Activated CD4-positive, alpha-beta T cell treated with anti-CD3 and anti-CD28 coated beads, Interleukin-2, amount 10 ng/mL, durations not matched to agents 7 days and 5 days (primary cell): ENCODE data around the gene CATSPERE. TPM values are rescaled to one million over a fixed set of nuclear protein-coding genes. Genes with fewer than 3 reads are reported as not detected.
"Not testable (repeated sequence)": the region's sequence is repeated elsewhere in the genome, so short reads cannot be mapped to it uniquely, and the experiment has no call there.

Source experiments
- CTCF ChIA-PET: fragments of 350-600 bp; sonication (Branson Sonifier 250); formaldehyde crosslinking; loops from one replicate; lab custom pipeline; 2021; ENCODE audit warnings: antibody characterized with exemption; lab: Charles Lee
- POLR2A ChIA-PET: fragments of 350-600 bp; sonication (Branson Sonifier 250); formaldehyde crosslinking; loops from one replicate; lab custom pipeline; 2021; ENCODE audit warnings: antibody characterized with exemption; lab: Charles Lee
- DNase-seq: peaks from one replicate; pipeline ENCODE4 v3.0.0-alpha.2; 2020
- H3K27ac Mint-ChIP-seq: one replicate; pipeline ENCODE4 v1.8.0; 2021; ENCODE audit warnings: mild to moderate bottlenecking, moderate library complexity, mixed read lengths
- H3K27me3 Mint-ChIP-seq: one replicate; pipeline ENCODE4 v1.8.0; 2021; ENCODE audit warnings: mixed read lengths
- H3K36me3 Mint-ChIP-seq: one replicate; pipeline ENCODE4 v1.8.0; 2021; ENCODE audit warnings: low read depth, mixed read lengths
- H3K4me1 Mint-ChIP-seq: one replicate; pipeline ENCODE4 v1.8.0; 2021; ENCODE audit warnings: mixed read lengths
- H3K4me3 Mint-ChIP-seq: one replicate; pipeline ENCODE4 v1.8.0; 2021; ENCODE audit warnings: mild to moderate bottlenecking, moderate library complexity, mixed read lengths
- H3K9me3 Mint-ChIP-seq: one replicate; pipeline ENCODE4 v1.8.0; 2021; ENCODE audit warnings: mixed read lengths
- total RNA-seq, 2 experiments: library from RNA; stranded (reverse); gene quantifications; one replicate each; pipeline ENCODE4 v1.2.3, GENCODE V29; 2021

The CATSPERE gene
- total RNA-seq, 2 experiments from 2014 or later = 0.58 to 0.69 TPM

GRCh38 chr1:244652623-244653438 is 191.8 kb downstream of the CATSPERE start, which contains the start of gene DESI2:
TSS of gene DESI2 (plus strand) at chr1:244653126. CDS start at chr1:244653314, 188 bp downstream.
- peak within 1 kb of the TSS; percentile 90 for H3K27ac Mint-ChIP-seq
- H3K4me1 Mint-ChIP-seq = peaks cover 14% of the 10 kb centered on the region
- no peaks in the 10 kb centered on the region for H3K27me3 Mint-ChIP-seq
- peak; percentile 99 for DNase-seq
- peaks cover 16% of the 10 kb centered on the region for H3K36me3 Mint-ChIP-seq
- H3K4me3 Mint-ChIP-seq = peak within 1 kb of the TSS; percentile 80
- ChIA-PET POLR2A (interaction anchor here (0.7 kb wide), 1 partner anchor 129 kb away, joined by 3 read pairs; no protein-coding TSS in a partner anchor), CTCF (interaction anchor here (0.6 to 1.0 kb wide), 3 partner anchors 26 to 298 kb away, joined by 3 read pairs; no protein-coding TSS in a partner anchor)
- H3K9me3 Mint-ChIP-seq = no peaks in the 10 kb centered on the region

- H3K9me3 Mint-ChIP-seq = no peaks in the 10 kb centered on the region
- H3K4me1 Mint-ChIP-seq = peaks cover 21% of the 10 kb centered on the region
- DNase-seq = no peak
- POLR2A ChIA-PET = no interaction called here
- CTCF ChIA-PET = interaction anchor here (1.1 kb wide), 1 partner anchor 210 kb away, joined by 3 read pairs; no protein-coding TSS in a partner anchor
- H3K36me3 Mint-ChIP-seq = peaks cover 24% of the 10 kb centered on the region
- H3K27ac Mint-ChIP-seq = no peak overlapping the region
- no peaks in the 10 kb centered on the region for H3K27me3 Mint-ChIP-seq
- H3K4me3 Mint-ChIP-seq = no peak overlapping the region
Measured at GRCh38 chr1:244653439-244654107, 192.5 kb downstream of the CATSPERE start.

- no peak overlapping the region for H3K27ac Mint-ChIP-seq
- no peaks in the 10 kb centered on the region for H3K27me3 Mint-ChIP-seq
- H3K4me3 Mint-ChIP-seq = no peak overlapping the region
- ChIA-PET CTCF (interaction anchor here (1.1 kb wide), 1 partner anchor 209 kb away, joined by 3 read pairs; no protein-coding TSS in a partner anchor), POLR2A (no interaction called here)
- DNase-seq = no peak
- no peaks in the 10 kb centered on the region for H3K9me3 Mint-ChIP-seq
- H3K36me3 Mint-ChIP-seq = peaks cover 28% of the 10 kb centered on the region
- peaks cover 23% of the 10 kb centered on the region for H3K4me1 Mint-ChIP-seq
Measured at GRCh38 chr1:244654108-244655038, 193.3 kb downstream of the CATSPERE start.

GRCh38 chr1:244655186-244655585 is 194.1 kb downstream of the CATSPERE start:
- Mint-ChIP-seq H3K4me1 (peaks cover 23% of the 10 kb centered on the region), H3K27ac (no peak overlapping the region), H3K9me3 (no peaks in the 10 kb centered on the region), H3K36me3 (peaks cover 35% of the 10 kb centered on the region), H3K27me3 (no peaks in the 10 kb centered on the region), H3K4me3 (no peak overlapping the region)
- ChIA-PET POLR2A (no interaction called here), CTCF (no interaction called here)
- DNase-seq = no peak

- POLR2A ChIA-PET = no interaction called here
- CTCF ChIA-PET = interaction anchor here (0.9 to 1.0 kb wide), 2 partner anchors 18 to 196 kb away, joined by 3 read pairs; no protein-coding TSS in a partner anchor
- DNase-seq = no peak
- H3K36me3 Mint-ChIP-seq = peaks cover 44% of the 10 kb centered on the region
- H3K27me3 Mint-ChIP-seq = no peaks in the 10 kb centered on the region
- H3K4me1 Mint-ChIP-seq = peaks cover 16% of the 10 kb centered on the region
- H3K27ac Mint-ChIP-seq = no peak overlapping the region
- H3K9me3 Mint-ChIP-seq = no peaks in the 10 kb centered on the region
- no peak overlapping the region for H3K4me3 Mint-ChIP-seq
Measured at GRCh38 chr1:244657421-244657820, 196.3 kb downstream of the CATSPERE start.

GRCh38 chr1:244659694-244660093 is 198.6 kb downstream of the CATSPERE start:
- H3K4me1 Mint-ChIP-seq = peaks cover 14% of the 10 kb centered on the region
- CTCF ChIA-PET = interaction anchor here (1.3 kb wide), 1 partner anchor 12 kb away, joined by 4 read pairs; no protein-coding TSS in a partner anchor
- DNase-seq = no peak
- no peaks in the 10 kb centered on the region for H3K27me3 Mint-ChIP-seq
- POLR2A ChIA-PET = no interaction called here
- no peak overlapping the region for H3K27ac Mint-ChIP-seq
- H3K9me3 Mint-ChIP-seq = no peaks in the 10 kb centered on the region
- H3K4me3 Mint-ChIP-seq = no peak overlapping the region
- peaks cover 47% of the 10 kb centered on the region for H3K36me3 Mint-ChIP-seq

- Mint-ChIP-seq H3K27me3 (no peaks in the 10 kb centered on the region), H3K27ac (no peak overlapping the region), H3K4me3 (no peak overlapping the region), H3K4me1 (peaks cover 14% of the 10 kb centered on the region), H3K9me3 (no peaks in the 10 kb centered on the region), H3K36me3 (peaks cover 47% of the 10 kb centered on the region)
- CTCF ChIA-PET = no interaction called here
- POLR2A ChIA-PET = no interaction called here
- no peak for DNase-seq
Measured at GRCh38 chr1:244660595-244660994, 199.5 kb downstream of the CATSPERE start.

- Mint-ChIP-seq H3K36me3 (peaks cover 42% of the 10 kb centered on the region), H3K4me1 (peaks cover 14% of the 10 kb centered on the region)
- DNase-seq, H3K27ac Mint-ChIP-seq, POLR2A ChIA-PET, H3K4me3 Mint-ChIP-seq, H3K9me3 Mint-ChIP-seq, H3K27me3 Mint-ChIP-seq, CTCF ChIA-PET: not testable (repeated sequence)
Measured at GRCh38 chr1:244661569-244662312, 200.7 kb downstream of the CATSPERE start.

- H3K4me1 Mint-ChIP-seq = peaks cover 10% of the 10 kb centered on the region
- H3K36me3 Mint-ChIP-seq = peaks cover 33% of the 10 kb centered on the region
- no peaks in the 10 kb centered on the region for H3K9me3 Mint-ChIP-seq
- POLR2A ChIA-PET = no interaction called here
- H3K4me3 Mint-ChIP-seq = no peak overlapping the region
- H3K27me3 Mint-ChIP-seq = no peaks in the 10 kb centered on the region
- DNase-seq = no peak
- CTCF ChIA-PET = no interaction called here
- no peak overlapping the region for H3K27ac Mint-ChIP-seq
Measured at GRCh38 chr1:244662599-244662998, 201.5 kb downstream of the CATSPERE start.

GRCh38 chr1:244664353-244664752 is 203.3 kb downstream of the CATSPERE start:
- POLR2A ChIA-PET = no interaction called here

GRCh38 chr1:244665771-244666217 is 204.7 kb downstream of the CATSPERE start:
- H3K9me3 Mint-ChIP-seq = peaks cover 3% of the 10 kb centered on the region
- DNase-seq = no peak

More at GRCh38 chr1:244664353-244664752, 203.3 kb downstream of the CATSPERE start:
- no peaks in the 10 kb centered on the region for H3K9me3 Mint-ChIP-seq
- H3K4me3 Mint-ChIP-seq = no peak overlapping the region
- no peak overlapping the region for H3K27ac Mint-ChIP-seq
- no peaks in the 10 kb centered on the region for H3K27me3 Mint-ChIP-seq
- no peak for DNase-seq
- peaks cover 1% of the 10 kb centered on the region for H3K4me1 Mint-ChIP-seq
- H3K36me3 Mint-ChIP-seq = peaks cover 19% of the 10 kb centered on the region
- CTCF ChIA-PET = interaction anchor here (0.7 kb wide), 1 partner anchor 11 kb away, joined by 4 read pairs; no protein-coding TSS in a partner anchor

More at GRCh38 chr1:244665771-244666217, 204.7 kb downstream of the CATSPERE start:
- Mint-ChIP-seq H3K36me3 (peaks cover 17% of the 10 kb centered on the region), H3K4me3 (no peak overlapping the region), H3K27me3 (no peaks in the 10 kb centered on the region), H3K27ac (no peak overlapping the region), H3K4me1 (peaks cover 1% of the 10 kb centered on the region)
- POLR2A ChIA-PET = no interaction called here
- CTCF ChIA-PET = interaction anchor here (1.5 kb wide), 1 partner anchor 62 kb away, joined by 4 read pairs; no protein-coding TSS in a partner anchor
